CD4-positive, alpha-beta T cell treated with Interleukin-4 for 1 hour (primary cell): ENCODE data around the gene CCDC117.

ENCODE experiments used
- DNase-seq, 2 donors: peaks; one replicate each; pipeline ENCODE4 v3.0.0-alpha.2; 2020 to 2022

CCDC117 gene

DNA sequence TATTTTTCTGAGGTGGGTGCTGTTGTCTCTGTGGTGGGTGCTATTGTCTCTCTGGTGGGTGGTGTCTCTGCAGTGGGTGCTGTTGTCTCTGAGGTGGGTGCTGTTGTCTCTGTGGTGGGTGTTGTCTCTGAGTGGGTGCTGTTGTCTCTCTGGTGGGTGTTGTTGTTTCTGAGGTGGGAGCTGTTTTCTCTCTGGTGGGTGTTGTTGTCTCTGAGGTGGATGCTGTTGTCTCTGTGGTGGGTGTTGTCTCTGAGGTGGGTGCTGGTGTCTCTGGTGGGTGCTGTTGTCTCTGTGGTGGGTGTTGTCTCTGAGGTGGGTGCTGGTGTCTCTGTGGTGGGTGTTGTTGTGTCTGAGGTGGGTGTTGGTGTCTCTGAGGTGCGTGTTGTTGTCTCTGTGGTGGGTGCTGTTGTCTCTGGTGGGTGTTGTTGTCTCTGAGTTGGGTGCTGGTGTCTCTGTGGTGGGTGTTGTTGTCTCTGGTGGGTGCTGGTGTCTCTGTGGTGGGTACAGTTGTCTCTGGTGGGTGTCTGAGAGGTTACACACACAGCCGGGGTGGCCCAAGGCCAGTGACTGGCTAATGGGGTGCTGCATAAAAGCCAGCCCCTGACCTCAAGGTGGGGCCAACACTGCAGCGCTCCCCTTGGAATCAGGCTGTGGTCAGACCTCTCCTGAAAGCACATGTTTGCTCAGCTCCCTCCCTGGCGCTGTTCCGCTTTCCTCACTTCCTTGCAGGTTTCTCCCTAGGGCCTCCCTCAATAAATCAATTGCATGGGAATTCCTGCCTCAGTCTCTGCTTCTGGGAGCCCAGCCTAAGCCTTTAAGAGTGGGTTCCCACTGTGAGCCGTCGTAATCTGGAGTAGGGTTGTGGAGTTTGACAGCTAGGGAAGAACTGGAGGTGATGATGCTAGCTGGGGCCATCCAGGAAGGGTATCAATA, 58.9 kb downstream of the CCDC117 start:
- DNase-seq: no peak

DNA sequence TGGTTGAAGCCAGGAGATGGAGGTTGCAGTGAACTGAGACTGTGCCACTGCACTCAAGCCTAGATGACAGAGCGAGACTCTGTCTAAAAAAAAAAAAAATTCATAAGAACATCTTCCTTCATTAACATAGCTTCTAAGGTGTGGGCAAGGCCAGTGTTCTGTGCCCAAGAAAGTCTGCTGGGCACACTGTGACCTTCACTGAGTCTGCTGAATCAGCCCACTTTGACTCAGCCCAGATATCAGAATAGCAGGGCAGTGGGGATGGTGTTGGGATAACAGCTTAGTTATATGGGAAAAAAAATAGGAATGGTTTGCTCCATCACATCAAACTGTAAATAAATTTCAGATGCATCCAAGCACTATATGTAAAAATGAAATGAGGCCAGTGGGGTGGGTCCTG, 60.2 kb downstream of the CCDC117 start:
- no peak for DNase-seq

DNA sequence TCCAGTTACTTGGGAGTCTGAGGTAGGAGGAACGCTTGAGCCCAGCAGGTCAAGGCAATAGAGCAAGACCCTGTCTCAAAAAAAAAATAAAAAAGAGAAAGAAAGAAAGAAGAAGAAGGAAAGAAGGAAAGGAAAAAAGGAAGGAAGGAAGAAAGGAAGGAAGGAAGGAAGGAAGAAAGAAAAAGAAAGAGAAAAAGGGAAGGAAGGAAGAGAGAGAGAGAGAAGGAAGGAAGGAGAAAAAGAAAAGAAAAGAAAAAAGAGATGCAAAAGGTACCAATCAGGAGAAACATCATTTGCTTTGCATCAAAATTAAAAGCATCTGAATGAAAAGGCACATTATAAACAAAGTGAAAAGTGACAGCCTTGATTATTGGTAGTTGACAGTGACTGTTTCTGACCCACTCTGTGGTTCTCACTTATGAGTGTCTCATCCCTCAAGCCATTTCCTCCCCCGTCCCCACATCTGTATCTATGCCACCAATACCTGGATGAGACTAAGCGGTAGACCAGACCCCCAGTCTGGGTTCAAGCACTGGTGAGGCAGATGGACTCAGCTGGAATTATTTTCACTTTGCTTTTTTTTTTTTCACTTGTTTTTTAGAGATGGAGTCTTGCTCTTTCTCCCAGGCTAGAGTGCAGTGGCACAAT, 60.9 kb downstream of the CCDC117 start:
- no peak for DNase-seq

DNA sequence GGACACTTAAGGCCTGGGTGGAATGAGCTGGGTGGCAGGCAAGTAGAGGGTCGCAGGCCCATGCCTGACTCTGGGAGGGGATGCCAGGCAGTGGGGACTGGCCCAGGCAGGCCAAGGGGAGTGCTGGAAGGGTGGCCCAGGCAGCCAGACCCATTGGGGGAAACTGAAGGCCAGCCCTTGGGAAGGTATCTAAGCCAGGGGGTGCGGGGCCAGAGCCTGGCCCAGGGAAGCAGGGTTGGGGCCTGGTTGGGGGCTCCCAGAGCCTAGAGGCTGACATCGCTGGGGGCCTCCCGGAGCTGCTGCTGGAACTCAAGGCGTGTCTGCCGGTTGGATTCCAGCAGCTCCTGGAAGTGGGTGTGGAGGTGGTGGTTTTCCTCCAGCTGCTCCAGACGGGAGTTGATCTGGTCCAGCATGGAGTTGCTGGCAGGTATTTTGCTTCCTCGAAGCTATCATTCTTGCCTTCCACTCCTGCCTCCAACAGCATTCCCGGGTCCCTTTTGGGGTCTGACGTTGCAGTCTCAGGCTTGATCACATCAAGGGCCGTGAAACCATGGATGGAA, 63.2 kb downstream of the CCDC117 start:
- no peak for DNase-seq

DNA sequence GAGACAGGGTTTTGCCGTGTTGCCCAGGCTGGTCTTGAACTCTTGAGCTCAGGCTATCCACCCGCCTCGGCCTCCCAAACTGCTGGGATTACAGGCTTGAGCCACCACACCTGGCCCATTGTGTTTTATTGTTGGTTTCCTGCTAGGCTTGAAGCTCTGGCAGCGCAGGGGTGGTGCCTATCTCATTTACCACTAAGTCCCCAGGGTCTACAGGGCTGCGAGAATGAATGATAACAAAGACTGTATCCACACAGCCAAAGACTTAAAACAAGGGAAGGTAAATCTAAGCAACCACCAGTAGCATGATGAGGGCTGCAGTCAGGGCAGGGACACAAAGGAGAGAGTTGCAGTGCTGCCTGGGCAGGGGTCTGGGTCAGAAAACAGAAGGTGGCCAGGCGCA, 65.1 kb downstream of the CCDC117 start:
- DNase-seq: no peak
